Panc1 (cell line): ENCODE results near the gene LMAN1L. TPM values are rescaled to one million over a fixed set of nuclear protein-coding genes. Genes with fewer than 3 reads are reported as not detected.

Experiments
- ATAC-seq: fragments of 200-7000 bp; cut with Tn5 transposase; 2 replicates; pipeline ENCODE4 v1.9.1; 2020; ENCODE audit warnings: mild to moderate bottlenecking, moderate library complexity
- BruUV-seq: library from RNA; stranded (reverse); fragments of 400-500 nt; replicated peaks from 2 replicates; lab custom pipeline; 2021; lab: Mats Ljungman, UMichigan
- CTCF ChIA-PET: fragments of 300-600 bp; sonication (Branson Sonifier 250); formaldehyde crosslinking; loops from one replicate; lab custom pipeline; 2022; ENCODE audit warnings: antibody characterized with exemption; lab: Charles Lee
- POLR2A ChIA-PET: fragments of 300-600 bp; sonication (Branson Sonifier 250); formaldehyde crosslinking; loops from one replicate; lab custom pipeline; 2022; ENCODE audit warnings: antibody characterized with exemption; lab: Charles Lee
- DNase-seq: peaks from one replicate; pipeline ENCODE4 v3.0.0-alpha.2; 2010; ENCODE audit warnings: low read depth, low spot score
- H3K27ac ChIP-seq: 2 replicates; pipeline ENCODE4 v1.5.1; 2011; ENCODE audit warnings: mild to moderate bottlenecking, low read length, inconsistent platforms
- H3K27me3 ChIP-seq: fragments of 200-500 bp; sonication (Bioruptor generic); 2 replicates; pipeline ENCODE4 v1.6.0; 2014; ENCODE audit warnings: low read length, inconsistent platforms; ENCODE audit not compliant: control insufficient read depth, insufficient read depth
- H3K36me3 ChIP-seq: fragments of 200-500 bp; sonication (Bioruptor generic); 2 replicates; pipeline ENCODE4 v1.5.1; 2014; ENCODE audit warnings: inconsistent platforms, mild to moderate bottlenecking, low read length, moderate library complexity; ENCODE audit not compliant: control insufficient read depth, insufficient read depth
- H3K4me1 ChIP-seq: 2 replicates; pipeline ENCODE4 v1.5.1; 2011; ENCODE audit warnings: inconsistent platforms, mild to moderate bottlenecking, low read length, moderate library complexity; ENCODE audit not compliant: control insufficient read depth, insufficient read depth
- H3K4me3 ChIP-seq, 2 experiments: 2 replicates each; pipeline ENCODE4 v1.5.1; 2011 to 2012; ENCODE audit warnings: low read depth in 2 of 2, low read length in 2 of 2, mild to moderate bottlenecking in 2 of 2, inconsistent platforms in 1 of 2, moderate library complexity in 1 of 2
- H3K9me3 ChIP-seq: fragments of 200-500 bp; sonication (Bioruptor generic); 2 replicates; pipeline ENCODE4 v1.5.1; 2014; ENCODE audit warnings: low read depth, mild to moderate bottlenecking, inconsistent platforms, low read length, moderate library complexity; ENCODE audit not compliant: control insufficient read depth, insufficient read depth
- CTCF ChIP-seq: fragments of 450-650 bp; IDR thresholded peaks from 2 replicates; pipeline ENCODE4 v1.5.1; 2017; ENCODE audit warnings: mild to moderate bottlenecking
- POLR2AphosphoS5 ChIP-seq: IDR thresholded peaks from 2 replicates; pipeline ENCODE4 v1.6.1; 2012; ENCODE audit warnings: mild to moderate bottlenecking, low read depth, low read length, moderate library complexity
- REST ChIP-seq, 2 experiments: IDR thresholded peaks; 2 replicates each; pipeline ENCODE4 v1.6.1; 2011 to 2012; ENCODE audit warnings: low read depth in 2 of 2, control low read depth in 1 of 2, low read length in 1 of 2, mild to moderate bottlenecking in 1 of 2, moderate library complexity in 1 of 2; ENCODE audit not compliant: insufficient read depth in 1 of 2
- SIN3A ChIP-seq: IDR thresholded peaks from 2 replicates; pipeline ENCODE4 v1.6.1; 2012; ENCODE audit warnings: low read depth, mild to moderate bottlenecking, low read length, moderate library complexity, borderline replicate concordance; ENCODE audit not compliant: insufficient read depth
- TCF7L2 ChIP-seq: IDR thresholded peaks from 2 replicates; pipeline ENCODE4 v1.6.1; 2011; ENCODE audit warnings: mild to moderate bottlenecking, low read depth, low read length, inconsistent platforms
- in situ Hi-C: cut with HindIII; loops from 2 replicates; pipeline ENCODE4 v1.10.0; 2016; ENCODE audit warnings: low sequenced_read_pairs, low pct_unique_long_range_greater_than_20kb
- intact Hi-C: fragments of 100-400 bp; cut with micrococcal nuclease; formaldehyde crosslinking; loops from one replicate; pipeline ENCODE4 v1.10.0; 2022; ENCODE audit not compliant: unreplicated experiment
- total RNA-seq: library from RNA; stranded (reverse); gene quantifications from one replicate; pipeline ENCODE4 v1.2.1, GENCODE V29; 2021; ENCODE audit not compliant: unreplicated experiment

Gene LMAN1L
- total RNA-seq, 1 experiment from 2014 or later: not detected

- POLR2A ChIA-PET: interaction anchor here (0.6 to 0.7 kb wide), 2 partner anchors 464 to 1772 kb away, joined by 3 read pairs; no protein-coding TSS in a partner anchor
- TF ChIP-seq CTCF: no peak
- no peak for TF ChIP-seq POLR2AphosphoS5
- TF ChIP-seq TCF7L2: no peak
- TF ChIP-seq REST (IDR thresholded peaks at IDR 0.05; ENCODE audit: insufficient read depth in 1 of 2, low read depth in 2 of 2, low read length in 1 of 2): no peak
- TF ChIP-seq SIN3A: no peak
- CTCF ChIA-PET: interaction anchor here (1.1 kb wide), 1 partner anchor 31 kb away, joined by 4 read pairs; no protein-coding TSS in a partner anchor
- DNase-seq (no peak), ATAC-seq (no peak)
- H3K27me3 ChIP-seq: no peaks in the 10 kb centered on the region
- H3K36me3 ChIP-seq: no peaks in the 10 kb centered on the region
- no peak overlapping the region for H3K27ac ChIP-seq
- H3K9me3 ChIP-seq: no peaks in the 10 kb centered on the region
- BruUV-seq: TSS peak; percentile 50
- peaks cover 19% of the 10 kb centered on the region for H3K4me1 ChIP-seq
- in situ Hi-C loops (no loop called here), intact Hi-C loops (no loop called here)
- no peak overlapping the region for H3K4me3 ChIP-seq
These were observed 58.0 kb downstream of the LMAN1L start for GRCh38 chr15:74870436-74871215.

- CTCF ChIA-PET: no interaction called here
- Histone ChIP-seq H3K9me3 (no peaks in the 10 kb centered on the region), H3K4me1 (peaks cover 19% of the 10 kb centered on the region), H3K4me3 (peak overlapping the region; percentile 85 to 98), H3K27me3 (no peaks in the 10 kb centered on the region), H3K27ac (peak overlapping the region; percentile 88), H3K36me3 (no peaks in the 10 kb centered on the region)
- DNase-seq (no peak), ATAC-seq (peak; percentile 3; the same call in 1 of the 2 replicates)
- TF ChIP-seq CTCF (no peak), SIN3A (no peak), TCF7L2 (no peak), POLR2AphosphoS5 (no peak), REST (IDR thresholded peaks at IDR 0.05; ENCODE audit: insufficient read depth in 1 of 2, low read depth in 2 of 2, low read length in 1 of 2) (no peak)
- intact Hi-C loops: no loop called here
- BruUV-seq: TSS peak; percentile 78
- in situ Hi-C loops: no loop called here
- POLR2A ChIA-PET: no interaction called here
These were observed 60.0 kb downstream of the LMAN1L start for GRCh38 chr15:74872702-74873035.
